ENCODE measurements around the gene RNF126. TPM values are rescaled to one million over a fixed set of nuclear protein-coding genes. Genes with fewer than 3 reads are reported as not detected.
A peak's percentile ranks its signal among the peaks of the same experiment; 100 is the strongest.
"Not testable (repeated sequence)": the region's sequence is repeated elsewhere in the genome, so short reads cannot be mapped to it uniquely, and the experiment has no call there.

Gene RNF126
- total RNA-seq, 3 donors from 2014 or later = 47.5 to 69.1 (median 62.0) TPM

DNA sequence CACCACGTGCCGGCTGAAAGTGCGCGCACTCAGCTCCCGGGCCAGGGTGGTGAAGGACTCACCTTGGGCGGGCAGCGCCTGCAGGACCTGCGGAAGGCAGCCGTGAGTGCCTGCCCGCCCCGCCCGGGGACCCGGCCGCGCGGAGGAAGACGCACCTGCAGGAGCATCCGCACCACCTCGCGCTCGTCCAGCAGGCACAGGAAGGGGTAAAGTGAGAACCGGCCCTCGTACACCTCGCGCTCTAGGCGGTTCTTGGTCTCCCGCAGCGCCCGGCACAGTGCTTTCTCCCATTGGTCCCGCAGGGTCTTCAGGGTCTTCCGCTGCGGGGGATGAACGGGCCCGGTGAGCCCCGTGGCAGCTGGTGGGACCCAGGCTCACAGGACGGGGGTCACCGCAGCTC, 40.3 kb downstream of the RNF126 start:
- no peak for ATAC-seq
- no peak for TF ChIP-seq CTCF (IDR thresholded peaks at IDR 0.05)
- DNase-seq = no peak
- no peaks in the 10 kb centered on the region for H3K4me1 ChIP-seq (ENCODE audit: low read depth)
- peaks cover 12% of the 10 kb centered on the region for H3K36me3 ChIP-seq (ENCODE audit: low read depth)
- intact Hi-C loops (cut with DNase I, micrococcal nuclease) = no loop called here
- H3K9me3 ChIP-seq = no peaks in the 10 kb centered on the region
- no peak overlapping the region for H3K4me3 ChIP-seq

DNA sequence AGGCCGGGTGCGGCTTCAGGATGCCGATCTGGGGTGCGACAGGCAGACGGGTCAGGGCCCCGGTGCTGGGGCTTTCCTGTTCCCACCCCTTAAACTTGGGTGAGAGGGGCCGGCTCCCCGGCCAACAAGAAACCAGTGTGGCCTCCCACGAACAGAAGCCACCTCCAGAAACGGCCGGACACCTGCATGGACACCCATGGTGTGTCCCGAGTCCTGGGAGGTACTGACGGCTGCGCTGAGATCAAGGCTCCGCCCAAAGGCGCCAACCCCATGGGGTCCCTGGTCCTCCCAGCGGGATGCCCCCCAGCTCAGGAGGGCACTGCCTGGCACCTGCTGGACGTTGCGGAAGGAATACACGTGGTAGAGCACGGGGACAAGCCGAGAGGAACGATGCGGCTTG, 41.2 kb downstream of the RNF126 start:
- no peaks in the 10 kb centered on the region for H3K4me1 ChIP-seq (ENCODE audit: low read depth)
- no peak for TF ChIP-seq CTCF (IDR thresholded peaks at IDR 0.05)
- peaks cover 12% of the 10 kb centered on the region for H3K36me3 ChIP-seq (ENCODE audit: low read depth)
- DNase-seq = no peak
- H3K4me3 ChIP-seq = no peak overlapping the region
- ATAC-seq = no peak
- intact Hi-C loops (cut with DNase I, micrococcal nuclease) = no loop called here
- no peaks in the 10 kb centered on the region for H3K9me3 ChIP-seq

GRCh38 chr19:621191-621590, 41.8 kb downstream of the RNF126 start:
- intact Hi-C loops (cut with DNase I, micrococcal nuclease); H3K9me3 ChIP-seq; H3K4me3 ChIP-seq; H3K4me1 ChIP-seq (ENCODE audit: low read depth); ATAC-seq: not testable (repeated sequence)
- peak in 1 of 3 donors; percentile 51 for DNase-seq
- H3K36me3 ChIP-seq (ENCODE audit: low read depth) = peaks cover 12% of the 10 kb centered on the region

- no peak overlapping the region for H3K4me3 ChIP-seq
- no peak for TF ChIP-seq CTCF (IDR thresholded peaks at IDR 0.05)
- no peaks in the 10 kb centered on the region for H3K9me3 ChIP-seq
- DNase-seq = no peak
- ATAC-seq = no peak
- intact Hi-C loops (cut with DNase I, micrococcal nuclease) = no loop called here
- no peaks in the 10 kb centered on the region for H3K4me1 ChIP-seq (ENCODE audit: low read depth)
- peaks cover 12% of the 10 kb centered on the region for H3K36me3 ChIP-seq (ENCODE audit: low read depth)
Measured at GRCh38 chr19:620166-620862, 42.7 kb downstream of the RNF126 start.

GRCh38 chr19:619286-620002, 43.6 kb downstream of the RNF126 start:
- no peak for TF ChIP-seq CTCF (IDR thresholded peaks at IDR 0.05)
- Histone ChIP-seq H3K4me1 (ENCODE audit: low read depth) (no peaks in the 10 kb centered on the region), H3K4me3 (no peak overlapping the region), H3K36me3 (ENCODE audit: low read depth) (peaks cover 12% of the 10 kb centered on the region), H3K9me3 (no peaks in the 10 kb centered on the region)
- DNase-seq = no peak
- no peak for ATAC-seq
- intact Hi-C loops (cut with DNase I, micrococcal nuclease) = no loop called here

DNA sequence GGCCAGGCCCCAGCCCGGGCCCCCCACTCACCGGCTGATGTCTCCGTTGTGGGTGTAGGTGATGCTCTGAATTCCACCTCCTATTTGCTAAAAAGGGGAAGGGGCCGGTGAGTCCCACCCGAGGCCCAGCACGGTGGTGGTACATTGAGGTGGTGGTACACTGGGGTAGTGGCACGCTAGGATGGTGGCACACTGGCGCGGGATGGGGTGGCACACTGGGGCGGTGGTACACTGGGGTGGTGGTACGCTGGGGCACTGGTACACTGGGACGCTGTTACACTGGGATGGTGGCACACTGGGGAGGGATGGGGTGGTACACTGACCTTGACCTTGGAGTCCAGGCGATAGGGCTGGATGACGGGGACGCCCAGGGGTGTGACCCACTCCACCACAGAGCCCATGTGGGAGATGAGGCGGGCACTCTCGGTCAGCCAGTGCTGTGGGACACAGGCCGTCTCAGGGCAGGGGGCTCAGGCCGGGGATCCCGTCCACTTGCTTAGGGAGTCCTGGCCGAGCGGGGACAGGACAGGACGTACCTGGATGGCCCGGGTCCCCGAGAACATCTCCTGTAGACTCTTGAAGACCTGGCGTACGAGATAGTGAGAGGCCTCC, 44.2 kb downstream of the RNF126 start:
- ATAC-seq = no peak
- H3K4me3 ChIP-seq = no peak overlapping the region
- H3K4me1 ChIP-seq (ENCODE audit: low read depth) = no peaks in the 10 kb centered on the region
- no peak for DNase-seq
- intact Hi-C loops (cut with DNase I, micrococcal nuclease) = no loop called here
- TF ChIP-seq CTCF (IDR thresholded peaks at IDR 0.05) = no peak
- H3K36me3 ChIP-seq (ENCODE audit: low read depth) = peaks cover 12% of the 10 kb centered on the region
- H3K9me3 ChIP-seq = no peaks in the 10 kb centered on the region

Data from mucosa of descending colon (tissue), 3 donors.